SK-N-SH treated with all-trans-retinoic acid at 6 μM for 48 hours (cell line): ENCODE measurements around the gene AADAT.
A peak's percentile ranks its signal among the peaks of the same experiment; 100 is the strongest.

Experiments used
- ATAC-seq: fragments of 200-7000 bp; cut with Tn5 transposase; 3 replicates; pipeline ENCODE4 v1.9.1; 2020; ENCODE audit warnings: mild to moderate bottlenecking, moderate library complexity
- ARNTL ChIP-seq: fragments of 450-650 bp; formaldehyde crosslinking; IDR thresholded peaks from 2 replicates; pipeline ENCODE4 v1.5.0; 2020; ENCODE audit warnings: low read depth, mild to moderate bottlenecking, moderate library complexity, borderline replicate concordance
- BACH2 ChIP-seq: fragments of 250-450 bp; sonication (Bioruptor Pico); IDR thresholded peaks from 2 replicates; pipeline ENCODE4 v1.9.0; 2021; ENCODE audit warnings: mild to moderate bottlenecking, borderline replicate concordance
- CSDC2 ChIP-seq: fragments of 250-450 bp; sonication (Bioruptor Pico); IDR thresholded peaks from 2 replicates; pipeline ENCODE4 v1.5.0; 2020; ENCODE audit warnings: mild to moderate bottlenecking, moderate library complexity
- ESRRG ChIP-seq: fragments of 250-450 bp; sonication (Bioruptor Pico); IDR thresholded peaks from 2 replicates; pipeline ENCODE4 v1.6.1; 2021; ENCODE audit warnings: mild to moderate bottlenecking
- GLIS3 ChIP-seq: fragments of 250-450 bp; sonication (Bioruptor Pico); IDR thresholded peaks from 2 replicates; pipeline ENCODE4 v1.5.0; 2020; ENCODE audit warnings: mild to moderate bottlenecking, moderate library complexity
- ISL1 ChIP-seq: fragments of 250-450 bp; sonication (Bioruptor Pico); IDR thresholded peaks from 2 replicates; pipeline ENCODE4 v2.1.2; 2022; ENCODE audit warnings: mild to moderate bottlenecking, moderate library complexity
- OSR1 ChIP-seq: fragments of 250-450 bp; sonication (Bioruptor Pico); IDR thresholded peaks from 2 replicates; pipeline ENCODE4 v1.8.0; 2022; ENCODE audit warnings: moderate library complexity, mild to moderate bottlenecking, inconsistent platforms
- PATZ1 ChIP-seq: fragments of 250-450 bp; sonication (Bioruptor Pico); IDR thresholded peaks from 2 replicates; pipeline ENCODE4 v1.8.0; 2020; ENCODE audit warnings: mild to moderate bottlenecking, moderate library complexity, borderline replicate concordance
- POU6F1 ChIP-seq: fragments of 250-450 bp; sonication (Bioruptor Pico); IDR thresholded peaks from 2 replicates; pipeline ENCODE4 v1.8.0; 2021; ENCODE audit warnings: low read depth, mild to moderate bottlenecking, moderate library complexity, borderline replicate concordance
- PPARA ChIP-seq: fragments of 250-450 bp; sonication (Bioruptor Pico); IDR thresholded peaks from 2 replicates; pipeline ENCODE4 v1.5.0; 2020; ENCODE audit warnings: mild to moderate bottlenecking, borderline replicate concordance
- RARB ChIP-seq: fragments of 250-450 bp; sonication (Bioruptor Pico); IDR thresholded peaks from 2 replicates; pipeline ENCODE4 v1.8.0; 2021; ENCODE audit warnings: mild to moderate bottlenecking, moderate library complexity
- SNAI2 ChIP-seq: fragments of 250-450 bp; sonication (Bioruptor Pico); IDR thresholded peaks from 2 replicates; pipeline ENCODE4 v1.5.0; 2020; ENCODE audit warnings: mild to moderate bottlenecking, moderate library complexity
- TCF4 ChIP-seq: fragments of 250-450 bp; sonication (Bioruptor Pico); IDR thresholded peaks from 2 replicates; pipeline ENCODE4 v1.8.0; 2021; ENCODE audit warnings: mild to moderate bottlenecking, moderate library complexity, borderline replicate concordance
- TOX ChIP-seq: fragments of 250-450 bp; sonication (Bioruptor Pico); IDR thresholded peaks from 2 replicates; pipeline ENCODE4 v1.8.0; 2021; ENCODE audit warnings: mild to moderate bottlenecking, moderate library complexity, borderline replicate concordance
- TSHZ2 ChIP-seq: fragments of 250-450 bp; sonication (Bioruptor Pico); IDR thresholded peaks from 2 replicates; pipeline ENCODE4 v1.5.0; 2020; ENCODE audit warnings: mild to moderate bottlenecking, moderate library complexity
- ZC3H10 ChIP-seq: fragments of 250-450 bp; sonication (Bioruptor Pico); IDR thresholded peaks from 2 replicates; pipeline ENCODE4 v1.5.1; 2021; ENCODE audit warnings: mild to moderate bottlenecking, moderate library complexity
- ZFP3 ChIP-seq: fragments of 250-450 bp; sonication (Bioruptor Pico); IDR thresholded peaks from 2 replicates; pipeline ENCODE4 v1.5.0; 2020; ENCODE audit warnings: mild to moderate bottlenecking, moderate library complexity
- ZFP30 ChIP-seq: fragments of 450-650 bp; formaldehyde crosslinking; IDR thresholded peaks from 2 replicates; pipeline ENCODE4 v1.5.0; 2022; ENCODE audit warnings: mild to moderate bottlenecking, moderate library complexity
- ZNF565 ChIP-seq: fragments of 450-650 bp; formaldehyde crosslinking; conservative IDR thresholded peaks from 2 replicates; pipeline ENCODE4 v1.5.0; 2020; ENCODE audit warnings: low read depth, mild to moderate bottlenecking, moderate library complexity
- ZNF70 ChIP-seq: fragments of 450-650 bp; formaldehyde crosslinking; IDR thresholded peaks from 2 replicates; pipeline ENCODE4 v1.5.0; 2020; ENCODE audit warnings: mild to moderate bottlenecking, moderate library complexity
- ZNF8 ChIP-seq: fragments of 450-650 bp; formaldehyde crosslinking; IDR thresholded peaks from 2 replicates; pipeline ENCODE4 v1.5.0; 2020; ENCODE audit warnings: mild to moderate bottlenecking, moderate library complexity
- TF ChIP-seq, protein P1 (sequence below): fragments of 250-450 bp; sonication (Bioruptor Pico); IDR thresholded peaks from 2 replicates; pipeline ENCODE4 v1.5.1; 2021; ENCODE audit warnings: mild to moderate bottlenecking, moderate library complexity
- TF ChIP-seq, protein P2 (sequence below): fragments of 250-450 bp; sonication (Bioruptor Pico); IDR thresholded peaks from 2 replicates; pipeline ENCODE4 v1.5.1; 2020; ENCODE audit warnings: low read depth, mild to moderate bottlenecking, moderate library complexity

The AADAT gene

GRCh38 chr4:170111546-170111945 is 21.8 kb upstream of the AADAT start:
- TF ChIP-seq RARB (CRISPR knock-in tag) = no peak
- TF ChIP-seq CSDC2 (CRISPR knock-in tag) = no peak
- TF ChIP-seq, protein P1, sequence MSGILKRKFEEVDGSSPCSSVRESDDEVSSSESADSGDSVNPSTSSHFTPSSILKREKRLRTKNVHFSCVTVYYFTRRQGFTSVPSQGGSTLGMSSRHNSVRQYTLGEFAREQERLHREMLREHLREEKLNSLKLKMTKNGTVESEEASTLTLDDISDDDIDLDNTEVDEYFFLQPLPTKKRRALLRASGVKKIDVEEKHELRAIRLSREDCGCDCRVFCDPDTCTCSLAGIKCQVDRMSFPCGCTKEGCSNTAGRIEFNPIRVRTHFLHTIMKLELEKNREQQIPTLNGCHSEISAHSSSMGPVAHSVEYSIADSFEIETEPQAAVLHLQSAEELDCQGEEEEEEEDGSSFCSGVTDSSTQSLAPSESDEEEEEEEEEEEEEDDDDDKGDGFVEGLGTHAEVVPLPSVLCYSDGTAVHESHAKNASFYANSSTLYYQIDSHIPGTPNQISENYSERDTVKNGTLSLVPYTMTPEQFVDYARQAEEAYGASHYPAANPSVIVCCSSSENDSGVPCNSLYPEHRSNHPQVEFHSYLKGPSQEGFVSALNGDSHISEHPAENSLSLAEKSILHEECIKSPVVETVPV (CRISPR knock-in tag) = no peak
- TF ChIP-seq ARNTL = no peak
- no peak for TF ChIP-seq ZNF565 (CRISPR knock-in tag)
- no peak for TF ChIP-seq ZNF70 (CRISPR knock-in tag)
- no peak for TF ChIP-seq ISL1 (CRISPR knock-in tag)
- no peak for TF ChIP-seq PPARA (CRISPR knock-in tag)
- TF ChIP-seq TOX (CRISPR knock-in tag) = no peak
- TF ChIP-seq PATZ1 = no peak
- no peak for TF ChIP-seq OSR1
- TF ChIP-seq ESRRG (CRISPR knock-in tag) = no peak
- TF ChIP-seq GLIS3 (CRISPR knock-in tag) = no peak
- no peak for TF ChIP-seq ZNF8 (CRISPR knock-in tag)
- TF ChIP-seq ZFP30 (CRISPR knock-in tag) = no peak
- TF ChIP-seq, protein P2, sequence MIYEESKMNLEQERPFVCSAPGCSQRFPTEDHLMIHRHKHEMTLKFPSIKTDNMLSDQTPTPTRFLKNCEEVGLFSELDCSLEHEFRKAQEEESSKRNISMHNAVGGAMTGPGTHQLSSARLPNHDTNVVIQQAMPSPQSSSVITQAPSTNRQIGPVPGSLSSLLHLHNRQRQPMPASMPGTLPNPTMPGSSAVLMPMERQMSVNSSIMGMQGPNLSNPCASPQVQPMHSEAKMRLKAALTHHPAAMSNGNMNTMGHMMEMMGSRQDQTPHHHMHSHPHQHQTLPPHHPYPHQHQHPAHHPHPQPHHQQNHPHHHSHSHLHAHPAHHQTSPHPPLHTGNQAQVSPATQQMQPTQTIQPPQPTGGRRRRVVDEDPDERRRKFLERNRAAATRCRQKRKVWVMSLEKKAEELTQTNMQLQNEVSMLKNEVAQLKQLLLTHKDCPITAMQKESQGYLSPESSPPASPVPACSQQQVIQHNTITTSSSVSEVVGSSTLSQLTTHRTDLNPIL (CRISPR knock-in tag) = no peak
- TF ChIP-seq BACH2 (CRISPR knock-in tag) = no peak
- TF ChIP-seq, all 23 proteins: peak for 0
- ATAC-seq = no peak

DNA sequence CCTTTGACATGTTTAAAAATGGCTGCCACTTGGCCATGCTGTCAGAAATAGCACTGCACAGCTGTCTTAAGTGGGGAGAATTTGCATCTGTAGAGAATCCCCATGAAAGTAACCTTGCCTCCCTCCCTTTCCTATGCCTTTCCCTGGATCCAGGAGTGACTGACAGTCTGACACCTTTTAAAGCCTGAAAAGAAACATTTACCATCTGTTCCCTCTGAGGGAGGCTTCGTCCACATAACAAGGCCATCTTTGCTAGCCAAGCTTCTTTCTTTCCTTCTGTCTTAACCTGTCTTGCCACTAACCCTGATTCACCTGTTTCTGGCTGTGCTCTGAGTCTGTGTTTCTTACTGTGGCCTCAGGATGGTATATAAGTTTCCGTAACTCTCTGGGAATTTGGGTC is 21.3 kb upstream of the AADAT start:
- TF ChIP-seq POU6F1 (CRISPR knock-in tag) = no peak
- TF ChIP-seq ZFP30 (CRISPR knock-in tag) = no peak
- TF ChIP-seq ZFP3 (CRISPR knock-in tag) = no peak
- no peak for TF ChIP-seq OSR1
- TF ChIP-seq RARB (CRISPR knock-in tag) = no peak
- TF ChIP-seq, all 23 proteins: peak for 0
- ATAC-seq = no peak

DNA sequence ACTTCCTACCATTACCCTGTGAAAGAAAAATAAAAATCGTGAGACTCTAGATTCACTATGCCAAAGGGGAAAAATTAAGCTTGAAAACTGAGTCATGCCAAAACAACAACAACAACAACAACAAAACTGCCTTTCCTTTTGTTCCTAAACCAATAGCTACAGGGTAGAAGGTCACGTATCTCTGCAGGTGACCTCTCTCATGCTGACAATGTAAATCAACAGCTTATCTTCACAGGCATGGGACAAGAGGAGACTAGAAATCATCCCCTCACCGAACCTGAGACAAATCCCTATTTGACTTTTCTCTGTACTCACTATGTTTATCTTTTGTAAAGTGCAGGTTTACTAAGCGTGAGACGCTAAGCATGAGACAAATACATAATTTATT is 20.5 kb upstream of the AADAT start:
- TF ChIP-seq ZFP3 (CRISPR knock-in tag) = no peak
- TF ChIP-seq SNAI2 (CRISPR knock-in tag) = no peak
- TF ChIP-seq GLIS3 (CRISPR knock-in tag) = no peak
- no peak for TF ChIP-seq TOX (CRISPR knock-in tag)
- TF ChIP-seq OSR1 = no peak
- TF ChIP-seq ZNF70 (CRISPR knock-in tag) = no peak
- no peak for TF ChIP-seq TSHZ2 (CRISPR knock-in tag)
- no peak for TF ChIP-seq TCF4 (CRISPR knock-in tag)
- TF ChIP-seq ARNTL = no peak
- no peak for TF ChIP-seq ZC3H10 (CRISPR knock-in tag)
- TF ChIP-seq PPARA (CRISPR knock-in tag) = no peak
- no peak for TF ChIP-seq RARB (CRISPR knock-in tag)
- TF ChIP-seq, protein P2 (CRISPR knock-in tag) = no peak
- no peak for TF ChIP-seq CSDC2 (CRISPR knock-in tag)
- TF ChIP-seq ESRRG (CRISPR knock-in tag) = no peak
- no peak for TF ChIP-seq ISL1 (CRISPR knock-in tag)
- no peak for TF ChIP-seq BACH2 (CRISPR knock-in tag)
- TF ChIP-seq PATZ1 = no peak
- no peak for TF ChIP-seq POU6F1 (CRISPR knock-in tag)
- ATAC-seq = peak; percentile 7; the same call in 2 of the 3 replicates
